GM18498 (cell line): ENCODE results near the gene GNGT2.

ENCODE experiments used
- ATAC-seq: cut with Tn5 transposase; IDR thresholded peaks from one replicate; pipeline ENCODE4 v1.9.1; 2021; ENCODE audit warnings: mild to moderate bottlenecking, moderate library complexity; ENCODE audit not compliant: unreplicated experiment

Gene GNGT2

GRCh38 chr17:49210158-49211029, at the start of gene GNGT2, which contains the start of gene ABI3:
GNGT2 (minus strand) TSS chr17:49210574; CDS start chr17:49207422, 3,152 bp downstream.
ABI3 (plus strand) TSS chr17:49210707; CDS start chr17:49210725, 18 bp downstream.
- ATAC-seq: peak; percentile 86

- ATAC-seq: no peak
Measured at GRCh38 chr17:49259663-49260010, 49.3 kb upstream of the GNGT2 start.

- no peak for ATAC-seq
Measured at GRCh38 chr17:49258394-49258793, 48.0 kb upstream of the GNGT2 start.

GRCh38 chr17:49255125-49255524, 44.8 kb upstream of the GNGT2 start:
- ATAC-seq: no peak

GRCh38 chr17:49254066-49254465, 43.7 kb upstream of the GNGT2 start:
- no peak for ATAC-seq

- no peak for ATAC-seq
Measured at GRCh38 chr17:49252148-49252695, 41.8 kb upstream of the GNGT2 start.

- no peak for ATAC-seq
Measured at GRCh38 chr17:49249890-49250522, 39.6 kb upstream of the GNGT2 start.

GRCh38 chr17:49249292-49249794, 39.0 kb upstream of the GNGT2 start:
- no peak for ATAC-seq

- no peak for ATAC-seq
Measured at GRCh38 chr17:49247944-49248343, 37.6 kb upstream of the GNGT2 start.

- no peak for ATAC-seq
Measured at GRCh38 chr17:49244839-49245238, 34.5 kb upstream of the GNGT2 start.

- no peak for ATAC-seq
Measured at GRCh38 chr17:49242813-49243212, 32.4 kb upstream of the GNGT2 start.

- no peak for ATAC-seq
Measured at GRCh38 chr17:49241692-49242397, 31.5 kb upstream of the GNGT2 start.

- ATAC-seq: no peak
Measured at GRCh38 chr17:49241040-49241439, 30.7 kb upstream of the GNGT2 start.

- no peak for ATAC-seq
Measured at GRCh38 chr17:49240619-49241018, 30.2 kb upstream of the GNGT2 start.

GRCh38 chr17:49239963-49240362, 29.6 kb upstream of the GNGT2 start:
- no peak for ATAC-seq

- no peak for ATAC-seq
Measured at GRCh38 chr17:49235896-49236295, 25.5 kb upstream of the GNGT2 start.

GRCh38 chr17:49234509-49235080, 24.2 kb upstream of the GNGT2 start:
- ATAC-seq: no peak

GRCh38 chr17:49231563-49231894, 21.2 kb upstream of the GNGT2 start:
- no peak for ATAC-seq

- peak; percentile 92 for ATAC-seq
Measured at GRCh38 chr17:49230636-49231562, 20.5 kb upstream of the GNGT2 start, which contains the start of gene PHOSPHO1. PHOSPHO1 (minus strand) TSS chr17:49230787; CDS start chr17:49226691, 4,096 bp downstream.
